Measurements from ENCODE around the gene EPN3.

DNA sequence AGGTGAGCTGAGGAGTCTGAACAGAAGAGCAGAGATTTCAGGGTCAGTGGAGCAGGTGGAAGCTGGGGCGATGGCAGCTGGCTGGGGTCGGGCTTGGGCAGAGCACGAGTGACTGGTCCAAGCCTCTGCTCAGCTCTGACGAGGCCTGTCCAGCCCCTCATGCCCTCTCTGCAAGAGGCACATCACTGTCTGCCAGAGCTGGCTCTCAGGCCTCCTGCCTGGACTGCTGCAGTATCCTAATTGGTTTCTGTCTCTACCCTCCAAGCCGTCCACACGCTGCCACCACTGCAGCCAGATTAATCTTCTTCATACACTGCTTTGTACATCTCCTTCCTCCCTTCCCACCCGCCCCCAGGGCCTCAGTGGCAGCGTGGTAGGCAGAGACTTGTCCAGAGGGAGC, 53.4 kb downstream of the EPN3 start:
- TF ChIP-seq, protein P1, sequence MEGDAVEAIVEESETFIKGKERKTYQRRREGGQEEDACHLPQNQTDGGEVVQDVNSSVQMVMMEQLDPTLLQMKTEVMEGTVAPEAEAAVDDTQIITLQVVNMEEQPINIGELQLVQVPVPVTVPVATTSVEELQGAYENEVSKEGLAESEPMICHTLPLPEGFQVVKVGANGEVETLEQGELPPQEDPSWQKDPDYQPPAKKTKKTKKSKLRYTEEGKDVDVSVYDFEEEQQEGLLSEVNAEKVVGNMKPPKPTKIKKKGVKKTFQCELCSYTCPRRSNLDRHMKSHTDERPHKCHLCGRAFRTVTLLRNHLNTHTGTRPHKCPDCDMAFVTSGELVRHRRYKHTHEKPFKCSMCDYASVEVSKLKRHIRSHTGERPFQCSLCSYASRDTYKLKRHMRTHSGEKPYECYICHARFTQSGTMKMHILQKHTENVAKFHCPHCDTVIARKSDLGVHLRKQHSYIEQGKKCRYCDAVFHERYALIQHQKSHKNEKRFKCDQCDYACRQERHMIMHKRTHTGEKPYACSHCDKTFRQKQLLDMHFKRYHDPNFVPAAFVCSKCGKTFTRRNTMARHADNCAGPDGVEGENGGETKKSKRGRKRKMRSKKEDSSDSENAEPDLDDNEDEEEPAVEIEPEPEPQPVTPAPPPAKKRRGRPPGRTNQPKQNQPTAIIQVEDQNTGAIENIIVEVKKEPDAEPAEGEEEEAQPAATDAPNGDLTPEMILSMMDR (IDR thresholded peaks at IDR 0.05), result no peak
- no peak for TF ChIP-seq POLR2A (IDR thresholded peaks at IDR 0.05)
- no peak for TF ChIP-seq EP300 (IDR thresholded peaks at IDR 0.05)
- no peak for TF ChIP-seq POLR2AphosphoS5 (IDR thresholded peaks at IDR 0.05)
